SK-N-SH treated with all-trans-retinoic acid at 6 μM for 48 hours (cell line): Measurements from ENCODE around the gene SLC25A11.

ENCODE experiments used
- ARNTL ChIP-seq: fragments of 450-650 bp; formaldehyde crosslinking; IDR thresholded peaks from 2 replicates; pipeline ENCODE4 v1.5.0; 2020; ENCODE audit warnings: low read depth, mild to moderate bottlenecking, moderate library complexity, borderline replicate concordance
- CREB5 ChIP-seq: fragments of 250-450 bp; sonication (Bioruptor Pico); IDR thresholded peaks from 2 replicates; pipeline ENCODE4 v1.5.1; 2020; ENCODE audit warnings: low read depth, mild to moderate bottlenecking, moderate library complexity
- CSRNP3 ChIP-seq: fragments of 250-450 bp; sonication (Bioruptor Pico); IDR thresholded peaks from 2 replicates; pipeline ENCODE4 v1.5.1; 2021; ENCODE audit warnings: mild to moderate bottlenecking, moderate library complexity
- OSR1 ChIP-seq: fragments of 250-450 bp; sonication (Bioruptor Pico); IDR thresholded peaks from 2 replicates; pipeline ENCODE4 v1.8.0; 2022; ENCODE audit warnings: moderate library complexity, mild to moderate bottlenecking, inconsistent platforms
- PATZ1 ChIP-seq: fragments of 250-450 bp; sonication (Bioruptor Pico); IDR thresholded peaks from 2 replicates; pipeline ENCODE4 v1.8.0; 2020; ENCODE audit warnings: mild to moderate bottlenecking, moderate library complexity, borderline replicate concordance
- PPARA ChIP-seq: fragments of 250-450 bp; sonication (Bioruptor Pico); IDR thresholded peaks from 2 replicates; pipeline ENCODE4 v1.5.0; 2020; ENCODE audit warnings: mild to moderate bottlenecking, borderline replicate concordance
- RARB ChIP-seq: fragments of 250-450 bp; sonication (Bioruptor Pico); IDR thresholded peaks from 2 replicates; pipeline ENCODE4 v1.8.0; 2021; ENCODE audit warnings: mild to moderate bottlenecking, moderate library complexity
- ZFP30 ChIP-seq: fragments of 450-650 bp; formaldehyde crosslinking; IDR thresholded peaks from 2 replicates; pipeline ENCODE4 v1.5.0; 2022; ENCODE audit warnings: mild to moderate bottlenecking, moderate library complexity
- ZNF70 ChIP-seq: fragments of 450-650 bp; formaldehyde crosslinking; IDR thresholded peaks from 2 replicates; pipeline ENCODE4 v1.5.0; 2020; ENCODE audit warnings: mild to moderate bottlenecking, moderate library complexity

GRCh38 chr17:4958102-4958501 is 18.3 kb upstream of the SLC25A11 start:
- TF ChIP-seq PPARA (CRISPR knock-in tag) (no peak), PATZ1 (no peak), ARNTL (no peak), OSR1 (CRISPR knock-in tag) (no peak), CREB5 (CRISPR knock-in tag) (no peak), RARB (CRISPR knock-in tag) (no peak), ZFP30 (no peak), ZNF70 (CRISPR knock-in tag) (no peak), CSRNP3 (CRISPR knock-in tag) (no peak)
